Pancreas (tissue), 10 donors: ENCODE data around the gene CNGA3. TPM values are rescaled to one million over a fixed set of nuclear protein-coding genes. Genes with fewer than 3 reads are reported as not detected.
"Not testable (repeated sequence)": the region's sequence is repeated elsewhere in the genome, so short reads cannot be mapped to it uniquely, and the experiment has no call there.

Experiments used
- ATAC-seq, 4 donors: fragments of 200-7000 bp; cut with Tn5 transposase; one replicate each; pipeline versions ENCODE4 v1.8.0 to v1.9.1; 2020; ENCODE audit warnings: mild to moderate bottlenecking in 4 of 4, moderate library complexity in 4 of 4
- DNase-seq, 6 donors: peaks; one replicate each; pipeline ENCODE4 v3.0.0-alpha.2; 2020
- FAIRE-seq: peaks from 2 replicates; lab custom pipeline; 2012; peaks lifted over from hg19 to GRCh38; lab: Jason Lieb, UNC
- H3K27ac ChIP-seq, 4 donors: fragments of 200-600 bp; sonication (generic); 1 replicate in 3 of 4; 2 replicates in 1 of 4; pipeline versions ENCODE4 v1.5.0 to v1.8.0; 2020
- H3K27me3 ChIP-seq, 4 donors: fragments of 200-600 bp; one replicate each; pipeline ENCODE4 v1.8.0; 2021
- H3K36me3 ChIP-seq, 3 donors: fragments of 200-600 bp; sonication (generic) in 1 of 3; one replicate each; pipeline versions ENCODE4 v1.5.0 to v1.8.0; 2020 to 2021
- H3K4me1 ChIP-seq, 3 donors: fragments of 200-600 bp; one replicate each; pipeline ENCODE4 v1.8.0; 2021
- H3K4me3 ChIP-seq, 4 donors: fragments of 200-600 bp; sonication (generic) in 2 of 4; one replicate each; pipeline versions ENCODE4 v1.5.0 to v1.8.0; 2020 to 2021
- H3K9me3 ChIP-seq, 4 donors: fragments of 200-600 bp; one replicate each; pipeline ENCODE4 v1.8.0; 2021
- CTCF ChIP-seq, 4 donors: fragments of 200-600 bp; sonication (generic) in 3 of 4; IDR thresholded peaks; one replicate each; pipeline versions ENCODE4 v1.5.0 to v1.8.0; 2021; ENCODE audit warnings: antibody characterized with exemption in 4 of 4
- WGBS, 2 donors: extraction: QIAGEN DNeasy Blood & Tissue Kit; methylation state at CpG; one replicate each; pipeline ENCODE4 v1.1.7; 2013; 5-methylcytosine and 5-hydroxymethylcytosine counted together
- intact Hi-C, 3 donors: fragments of 100-400 bp; cut with DNase I; formaldehyde crosslinking; loops; one replicate each; pipeline versions ENCODE4 v1.11.1 to v1.14.2; 2022
- polyA plus RNA-seq, 2 donors: library from polyadenylated mRNA; stranded (reverse); fragments of 200-250 nt; gene quantifications; one replicate each; pipeline ENCODE4 v1.2.3, GENCODE V29; 2013
- total RNA-seq, 6 donors: library from RNA; stranded (reverse); fragmentation: NEBNext Ultra II Directional in 4 of 6; extraction: Animal tissue kit (Norgen Biotek cat#: 25700) in 4 of 6; gene quantifications; one replicate each; pipeline versions ENCODE4 v1.2.1 to v1.2.4, GENCODE V29; 2021 to 2023
- donor health status: healthy with polysubstance abuse.
- donor health status: DM: no; HTN: no; CAD: no; lungs with moderate emphysema.
- donor health status: DM: no; HTN: no; CAD: no.
- donor health status: control.
- donor health status: control.
- donor health status: Bipolar disorder and iron deficiency.
- donor health status: DM: yes; HTN: yes; CAD: no.
- donor health status: DM: no; HTN: no; CAD: no.
- donor health status: DM: no; HTN: no; CAD: no.
- donor health status: DM: yes; HTN: yes; CAD: no.

CNGA3 gene
- total and polyA plus RNA-seq, 8 donors, result 0.09 to 1.5 (median 0.28) TPM

- no peak overlapping the region for H3K27ac ChIP-seq
- no peak for ATAC-seq
- intact Hi-C loops, result no loop called here
- no peaks in the 10 kb centered on the region for H3K27me3 ChIP-seq
- H3K9me3 ChIP-seq, result no peaks in the 10 kb centered on the region
- no peak overlapping the region for H3K4me3 ChIP-seq
- no peak for DNase-seq
- no peak for FAIRE-seq
- TF ChIP-seq CTCF (IDR thresholded peaks at IDR 0.05), result no peak
- H3K4me1 ChIP-seq, result no peaks in the 10 kb centered on the region
- no peaks in the 10 kb centered on the region for H3K36me3 ChIP-seq
- 61 to 77% methylated on average over 2 of the region's 2 CpGs for WGBS, 2 donors
Measured at GRCh38 chr2:98405301-98405700, 59.0 kb downstream of the CNGA3 start.

- Histone ChIP-seq H3K4me3 (no peak overlapping the region), H3K36me3 (no peaks in the 10 kb centered on the region), H3K9me3 (no peaks in the 10 kb centered on the region), H3K27me3 (no peaks in the 10 kb centered on the region), H3K4me1 (no peaks in the 10 kb centered on the region), H3K27ac (no peak overlapping the region)
- intact Hi-C loops, result no loop called here
- DNase-seq (no peak), ATAC-seq (no peak), FAIRE-seq (no peak)
- no peak for TF ChIP-seq CTCF (IDR thresholded peaks at IDR 0.05)
- WGBS, 2 donors, result 74 to 81% methylated on average over 5 of the region's 5 CpGs
Measured at GRCh38 chr2:98408155-98408554, 61.9 kb downstream of the CNGA3 start.

GRCh38 chr2:98412751-98413458 is 66.6 kb downstream of the CNGA3 start:
- no peak for FAIRE-seq
- DNase-seq, result peak in 2 of 6 donors; percentile 29 to 32

GRCh38 chr2:98414246-98414645 is 68.0 kb downstream of the CNGA3 start:
- WGBS, 2 donors, result 59 to 66% methylated on average over 7 of the region's 7 CpGs
- DNase-seq, H3K9me3 ChIP-seq, H3K4me1 ChIP-seq, ATAC-seq, H3K27me3 ChIP-seq, H3K27ac ChIP-seq, H3K36me3 ChIP-seq, H3K4me3 ChIP-seq, intact Hi-C loops, FAIRE-seq: not testable (repeated sequence)

More at GRCh38 chr2:98412751-98413458, 66.6 kb downstream of the CNGA3 start:
- ATAC-seq, result peak; percentile 67 to 95 (median 87)
- no peaks in the 10 kb centered on the region for H3K27me3 ChIP-seq
- no peak overlapping the region for H3K27ac ChIP-seq
- no peaks in the 10 kb centered on the region for H3K36me3 ChIP-seq
- no peak overlapping the region for H3K4me3 ChIP-seq
- intact Hi-C loops, result no loop called here
- 24% methylated on average over 5 of the region's 5 CpGs for WGBS, 2 donors
- peak; percentile 22 to 53 (median 48) for TF ChIP-seq CTCF (IDR thresholded peaks at IDR 0.05)
- no peaks in the 10 kb centered on the region for H3K4me1 ChIP-seq
- H3K9me3 ChIP-seq, result no peaks in the 10 kb centered on the region

GRCh38 chr2:98415719-98416248 is 69.5 kb downstream of the CNGA3 start:
- H3K4me3 ChIP-seq, H3K27me3 ChIP-seq, DNase-seq, H3K36me3 ChIP-seq, H3K27ac ChIP-seq, H3K9me3 ChIP-seq, intact Hi-C loops, ATAC-seq, FAIRE-seq, H3K4me1 ChIP-seq: not testable (repeated sequence)
- 88 to 90% methylated on average over 9 of the region's 9 CpGs for WGBS, 2 donors
